Astrocyte of the spinal cord (primary cell): ENCODE data around the gene HOXB3.

Source experiments
- DNase-seq: peaks from one replicate; pipeline ENCODE4 v3.0.0; 2011; ENCODE audit warnings: low read depth, low spot score
- H3K4me3 ChIP-seq: 2 replicates; pipeline ENCODE4 v1.5.1; 2011; ENCODE audit warnings: low read depth, mild to moderate bottlenecking, low read length, moderate library complexity
- in situ Hi-C: cut with HindIII; loops from 2 replicates; pipeline ENCODE4 v1.10.0; 2017; ENCODE audit warnings: low sequenced_read_pairs
- TF ChIP-seq, protein P1 (sequence below): IDR thresholded peaks from 2 replicates; pipeline ENCODE4 v1.5.1; 2012; ENCODE audit warnings: low read depth, mild to moderate bottlenecking, low read length, inconsistent platforms

The HOXB3 gene

DNA sequence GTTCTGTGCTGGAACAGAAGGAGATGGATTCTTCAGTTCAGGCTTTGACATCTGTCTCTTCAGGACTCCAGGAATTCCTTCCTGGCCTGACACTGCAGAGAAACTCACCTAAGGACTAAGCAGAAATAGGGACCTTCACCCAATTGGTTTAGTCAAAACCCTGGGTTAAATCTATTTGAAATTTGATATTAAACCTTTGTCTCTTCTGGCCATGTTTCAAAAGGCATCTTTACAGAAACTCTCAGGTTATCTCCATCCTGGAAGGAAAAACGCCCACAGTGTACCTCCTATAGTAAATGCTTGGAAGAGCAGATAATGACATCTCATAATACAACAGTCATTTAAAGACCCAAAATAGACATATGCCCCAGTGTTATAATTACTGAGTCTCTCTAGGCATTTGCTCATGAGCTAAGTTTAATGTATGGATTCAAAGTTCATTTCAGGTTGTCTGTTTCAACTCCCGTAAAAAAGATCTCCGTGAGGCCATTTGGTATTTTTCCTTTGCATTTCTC lies 6.3 kb downstream of the HOXB3 start:
- in situ Hi-C loops, result no loop called here
- H3K4me3 ChIP-seq, result peak overlapping the region; percentile 77
- DNase-seq, result no peak
- TF ChIP-seq, protein P1, sequence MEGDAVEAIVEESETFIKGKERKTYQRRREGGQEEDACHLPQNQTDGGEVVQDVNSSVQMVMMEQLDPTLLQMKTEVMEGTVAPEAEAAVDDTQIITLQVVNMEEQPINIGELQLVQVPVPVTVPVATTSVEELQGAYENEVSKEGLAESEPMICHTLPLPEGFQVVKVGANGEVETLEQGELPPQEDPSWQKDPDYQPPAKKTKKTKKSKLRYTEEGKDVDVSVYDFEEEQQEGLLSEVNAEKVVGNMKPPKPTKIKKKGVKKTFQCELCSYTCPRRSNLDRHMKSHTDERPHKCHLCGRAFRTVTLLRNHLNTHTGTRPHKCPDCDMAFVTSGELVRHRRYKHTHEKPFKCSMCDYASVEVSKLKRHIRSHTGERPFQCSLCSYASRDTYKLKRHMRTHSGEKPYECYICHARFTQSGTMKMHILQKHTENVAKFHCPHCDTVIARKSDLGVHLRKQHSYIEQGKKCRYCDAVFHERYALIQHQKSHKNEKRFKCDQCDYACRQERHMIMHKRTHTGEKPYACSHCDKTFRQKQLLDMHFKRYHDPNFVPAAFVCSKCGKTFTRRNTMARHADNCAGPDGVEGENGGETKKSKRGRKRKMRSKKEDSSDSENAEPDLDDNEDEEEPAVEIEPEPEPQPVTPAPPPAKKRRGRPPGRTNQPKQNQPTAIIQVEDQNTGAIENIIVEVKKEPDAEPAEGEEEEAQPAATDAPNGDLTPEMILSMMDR, result no peak

DNA sequence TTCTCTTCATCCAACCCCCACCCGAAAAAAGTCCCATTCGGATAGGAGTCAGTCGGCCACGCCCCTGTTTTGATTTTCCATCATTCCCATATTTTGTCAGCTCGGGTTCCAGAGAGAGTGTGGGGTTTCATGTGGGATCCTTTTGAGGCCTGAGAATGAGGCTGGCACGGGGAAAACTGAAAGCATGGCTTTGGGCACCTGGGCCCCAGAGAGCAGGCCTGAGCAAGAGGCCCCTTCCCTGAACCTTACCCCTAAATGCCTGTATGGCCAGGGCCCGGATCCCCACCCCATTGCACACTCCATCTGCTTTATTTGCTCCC lies 7.3 kb downstream of the HOXB3 start:
- TF ChIP-seq, protein P1, result no peak
- peak overlapping the region; percentile 77 for H3K4me3 ChIP-seq
- in situ Hi-C loops, result no loop called here
- DNase-seq, result no peak

DNA sequence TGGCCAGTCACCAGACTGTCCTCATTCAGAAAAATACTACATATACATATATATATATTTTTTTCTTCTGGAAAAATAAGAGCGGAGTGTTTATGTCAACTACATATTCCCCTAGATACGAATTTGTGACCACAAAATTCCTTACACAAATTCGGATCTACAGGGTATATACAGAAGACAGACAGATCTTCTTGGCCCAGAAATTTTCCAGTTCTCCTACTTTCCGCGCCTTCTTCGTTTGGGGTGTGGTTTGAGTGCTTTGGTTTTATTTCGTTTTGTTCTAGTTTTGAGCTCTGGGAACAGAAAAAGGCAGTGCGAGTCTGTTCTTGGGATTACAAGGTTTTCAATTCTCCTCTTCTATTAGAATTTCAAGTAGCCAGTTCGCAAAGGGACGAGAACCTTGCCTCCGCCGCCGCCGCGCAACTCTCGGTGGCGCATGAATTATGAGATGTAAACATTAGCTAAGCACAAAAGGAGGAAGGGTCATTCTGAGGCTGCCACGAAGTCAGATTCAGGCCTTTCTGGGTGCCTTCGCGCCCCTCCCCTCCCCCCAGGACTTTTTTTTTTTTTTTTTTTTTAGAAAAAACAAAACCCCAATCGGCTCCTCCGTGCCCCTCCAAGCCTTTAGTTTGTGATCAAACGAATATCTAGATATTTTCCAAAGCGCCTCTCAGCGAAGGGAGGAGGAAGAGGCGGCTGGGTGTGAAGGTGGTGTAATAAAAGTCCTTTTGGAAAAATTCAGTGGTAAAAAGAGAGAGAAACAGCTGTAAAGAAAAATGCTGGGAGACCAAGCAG lies 10.1 kb downstream of the HOXB3 start:
- TF ChIP-seq, protein P1, result no peak
- peak; percentile 81 for DNase-seq
- in situ Hi-C loops, result no loop called here
- H3K4me3 ChIP-seq, result peak overlapping the region; percentile 77

DNA sequence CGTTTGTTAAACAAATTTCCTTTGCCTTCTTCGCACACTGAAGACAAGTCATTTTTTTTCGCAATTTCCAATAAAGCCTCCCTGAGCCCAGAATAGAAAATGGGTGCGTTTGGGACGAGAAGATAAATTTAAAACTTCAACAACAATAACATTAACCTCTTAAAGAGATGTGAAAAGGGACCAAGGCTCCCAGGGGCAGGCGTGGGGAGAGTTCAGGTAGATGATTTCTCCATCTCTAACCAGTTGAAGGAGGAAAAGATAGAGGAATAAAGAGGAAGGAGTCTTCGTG lies 10.6 kb downstream of the HOXB3 start:
- TF ChIP-seq, protein P1, result no peak
- H3K4me3 ChIP-seq, result peak overlapping the region; percentile 77
- in situ Hi-C loops, result no loop called here
- DNase-seq, result no peak

DNA sequence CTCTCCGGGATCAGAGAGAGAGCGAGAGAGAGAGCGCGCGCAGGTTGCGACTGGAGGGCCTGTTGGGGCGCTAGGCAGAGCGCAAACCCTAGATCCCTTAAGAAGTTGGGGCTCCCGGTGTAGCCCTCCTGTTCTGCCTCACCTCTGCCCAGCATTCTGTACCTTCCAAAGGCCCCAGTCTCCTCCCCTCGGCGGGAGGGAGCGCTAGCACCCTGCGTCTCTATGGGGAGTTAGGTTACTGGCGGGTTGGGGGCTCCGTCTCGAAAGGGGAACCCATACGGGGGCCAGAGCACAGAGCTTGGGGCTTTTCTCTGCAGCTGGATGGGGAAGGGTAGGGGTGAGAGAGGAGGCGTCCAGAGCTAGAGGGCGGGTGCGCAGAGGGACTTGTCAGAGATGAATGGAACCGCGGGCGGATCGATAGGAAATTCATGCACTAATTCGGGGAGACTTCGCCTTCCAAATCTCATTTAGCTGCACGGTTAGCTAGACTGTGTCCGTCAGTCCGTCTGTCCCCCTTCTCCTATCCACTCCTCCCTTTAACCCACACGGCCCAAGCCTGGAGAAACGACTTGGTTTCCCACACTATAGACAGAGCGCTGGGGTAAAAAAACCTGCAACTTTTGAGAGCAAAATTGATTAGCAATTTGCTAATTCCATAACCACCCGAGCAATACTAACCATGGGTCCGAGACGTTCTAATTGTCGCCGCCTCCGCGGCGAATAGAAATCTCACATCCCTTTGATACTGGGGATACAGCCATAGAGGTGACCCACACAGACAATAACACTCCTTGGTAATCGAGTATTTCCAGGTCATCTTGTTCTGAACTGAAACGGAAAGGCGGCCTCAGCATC lies 11.2 kb downstream of the HOXB3 start:
- TF ChIP-seq, protein P1, result no peak
- no peak for DNase-seq
- in situ Hi-C loops, result no loop called here
- H3K4me3 ChIP-seq, result peak overlapping the region; percentile 77

DNA sequence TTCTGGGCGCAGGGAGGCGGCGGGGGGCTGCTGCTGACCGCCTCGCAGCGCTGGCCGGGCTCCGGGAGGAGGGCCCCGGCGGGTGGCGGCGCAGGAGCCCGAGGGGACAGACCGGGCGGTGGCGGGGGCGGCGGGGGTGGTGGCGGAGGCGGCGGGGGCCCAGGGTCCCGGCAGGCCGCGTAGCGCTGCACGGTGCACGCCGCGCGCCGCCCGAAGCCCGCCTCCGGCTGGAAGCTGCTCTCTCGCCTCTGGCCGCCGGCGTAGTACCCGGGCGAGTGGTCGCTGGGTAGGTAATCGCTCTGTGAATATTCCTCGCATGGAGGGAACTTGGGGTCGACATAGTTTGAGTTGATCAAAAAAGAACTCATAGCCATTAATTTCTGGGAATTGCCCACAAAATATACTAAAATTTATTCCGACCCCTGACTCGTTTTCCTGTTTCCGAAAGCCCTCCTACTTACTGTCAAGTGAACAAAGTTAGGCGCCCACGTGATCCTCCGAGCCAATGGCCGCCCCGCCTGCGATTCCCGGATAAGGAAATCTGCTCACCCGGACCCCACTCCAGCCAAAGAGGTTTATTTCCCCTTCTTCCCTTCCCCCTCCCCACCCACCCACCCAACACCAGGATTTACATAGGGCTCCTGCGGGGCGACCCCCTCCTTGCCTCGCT lies 12.0 kb downstream of the HOXB3 start, which contains the start of gene HOXB4:
Gene HOXB4, minus strand, starts transcription at position 405 of the 670 bp plus-strand sequence. Its CDS starts 31 bp downstream, at position 374.
- TF ChIP-seq, protein P1, result no peak
- peak; percentile 91 for DNase-seq
- peak within 1 kb of the TSS; percentile 77 for H3K4me3 ChIP-seq
- in situ Hi-C loops, result no loop called here
